GM12878 (cell line): ENCODE measurements around the gene ITGA1. TPM values are rescaled to one million over a fixed set of nuclear protein-coding genes. Genes with fewer than 3 reads are reported as not detected.
A peak's percentile ranks its signal among the peaks of the same experiment; 100 is the strongest.

ENCODE experiments used
- ATAC-seq: fragments of 200-7000 bp; cut with Tn5 transposase; 3 replicates; pipeline ENCODE4 v1.9.1; 2020; ENCODE audit warnings: mild to moderate bottlenecking, moderate library complexity
- BruUV-seq: library from RNA; stranded (reverse); fragments of 400-500 nt; replicated peaks from 2 replicates; lab custom pipeline; 2021; lab: Mats Ljungman, UMichigan
- CTCF ChIA-PET: fragments of 300-600 bp; sonication (Branson Sonifier 250); formaldehyde crosslinking; extraction: SDS; loops from one replicate; lab custom pipeline; 2021; ENCODE audit warnings: inconsistent platforms; lab: Yijun Ruan, JAX
- POLR2A ChIA-PET: fragments of 350-600 bp; formaldehyde crosslinking; extraction: SDS; loops from one replicate; lab custom pipeline; 2021; ENCODE audit warnings: inconsistent platforms; lab: Charles Lee
- RAD21 ChIA-PET: fragments of 300-600 bp; sonication (Branson Sonifier 250); formaldehyde crosslinking; loops from one replicate; lab custom pipeline; 2023; ENCODE audit warnings: antibody characterized with exemption; ENCODE audit not compliant: unreplicated experiment; lab: Charles Lee
- SMC1A ChIA-PET: fragments of 300-600 bp; sonication (Branson Sonifier 250); formaldehyde crosslinking; loops from one replicate; lab custom pipeline; 2023; ENCODE audit not compliant: unreplicated experiment, uncharacterized antibody; lab: Charles Lee
- DNase-seq: peaks from one replicate; pipeline ENCODE4 v3.0.0-alpha.2; 2011; ENCODE audit warnings: low read depth, low spot score
- FAIRE-seq: peaks from 3 replicates; lab custom pipeline; 2011; peaks lifted over from hg19 to GRCh38; lab: Jason Lieb, UNC
- H2AFZ ChIP-seq: 2 replicates; pipeline ENCODE4 v1.6.0; 2011; ENCODE audit warnings: low read depth, low read length, control low read depth; ENCODE audit not compliant: control insufficient read depth
- H3K27ac ChIP-seq: 2 replicates; pipeline ENCODE4 v1.5.1; 2011; ENCODE audit warnings: control low read depth; ENCODE audit not compliant: control insufficient read depth, insufficient read depth
- H3K27me3 ChIP-seq, 2 experiments: replicated peaks in 1 of 2; 2 replicates each; pipeline versions ENCODE4 v1.6.0 to v1.6.1; 2011; ENCODE audit warnings: low read length in 1 of 2; ENCODE audit not compliant: control insufficient read depth in 2 of 2, insufficient read depth in 2 of 2
- H3K36me3 ChIP-seq, 2 experiments: 2 replicates each; pipeline ENCODE4 v1.5.1; 2011; ENCODE audit warnings: low read length in 1 of 2; ENCODE audit not compliant: control insufficient read depth in 2 of 2, insufficient read depth in 2 of 2
- H3K4me1 ChIP-seq: 2 replicates; pipeline ENCODE4 v1.6.1; 2011; ENCODE audit warnings: mild to moderate bottlenecking, low read length, moderate library complexity, mixed read lengths; ENCODE audit not compliant: control insufficient read depth, insufficient read depth
- H3K4me2 ChIP-seq: 2 replicates; pipeline ENCODE4 v1.6.0; 2011; ENCODE audit warnings: control low read depth; ENCODE audit not compliant: control insufficient read depth, insufficient read depth
- H3K4me3 ChIP-seq: fragments of 200-600 bp; sonication (generic); 2 replicates; pipeline ENCODE4 v1.5.1; 2016
- H3K79me2 ChIP-seq: 2 replicates; pipeline ENCODE4 v1.6.0; 2011; ENCODE audit warnings: low read length; ENCODE audit not compliant: control insufficient read depth, insufficient read depth
- H3K9ac ChIP-seq: 2 replicates; pipeline ENCODE4 v1.8.0; 2011; ENCODE audit warnings: low read length, control low read depth, mixed read lengths; ENCODE audit not compliant: control insufficient read depth, insufficient read depth
- H3K9me3 ChIP-seq: replicated peaks from 3 replicates; pipeline ENCODE4 v1.5.1; 2011; ENCODE audit warnings: mild to moderate bottlenecking, low read length; ENCODE audit not compliant: control insufficient read depth, insufficient read depth
- H4K20me1 ChIP-seq: 2 replicates; pipeline ENCODE4 v1.6.0; 2011; ENCODE audit not compliant: control insufficient read depth, insufficient read depth
- CHD2 ChIP-seq: IDR thresholded peaks from 2 replicates; pipeline ENCODE4 v1.6.1; 2011; ENCODE audit warnings: low read depth, low read length, improper control_type of control experiment, borderline replicate concordance
- EED ChIP-seq: sonication (generic); IDR thresholded peaks from 2 replicates; pipeline ENCODE4 v1.6.1; 2016; ENCODE audit warnings: antibody characterized with exemption, low read depth
- ETV6 ChIP-seq, 2 experiments: fragments of 450-650 bp in 1 of 2; IDR thresholded peaks in 1 of 2; conservative IDR thresholded peaks in 1 of 2; 2 replicates each; pipeline ENCODE4 v1.6.1; 2014; ENCODE audit warnings: antibody characterized with exemption in 1 of 2, borderline replicate concordance in 1 of 2, low read depth in 1 of 2, mild to moderate bottlenecking in 1 of 2, moderate library complexity in 1 of 2
- IKZF1 ChIP-seq: fragments of 450-650 bp; conservative IDR thresholded peaks from 2 replicates; pipeline ENCODE4 v1.6.1; 2017; ENCODE audit warnings: antibody characterized with exemption, mild to moderate bottlenecking
- KDM1A ChIP-seq: fragments of 200-600 bp; sonication (generic); IDR thresholded peaks from 2 replicates; pipeline ENCODE4 v1.6.1; 2016; ENCODE audit warnings: borderline replicate concordance
- MTA2 ChIP-seq: fragments of 450-650 bp; IDR thresholded peaks from 2 replicates; pipeline ENCODE4 v1.6.1; 2016; ENCODE audit warnings: low read depth, mild to moderate bottlenecking, moderate library complexity
- MXI1 ChIP-seq: fragments of 150-350 bp; IDR thresholded peaks from 2 replicates; pipeline ENCODE4 v1.6.1; 2011; ENCODE audit warnings: low read depth, mild to moderate bottlenecking, inconsistent platforms, low read length, improper control_type of control experiment
- POLR2A ChIP-seq: IDR thresholded peaks from 2 replicates; pipeline ENCODE4 v1.6.1; 2011; ENCODE audit warnings: low read depth, mild to moderate bottlenecking, low read length
- RAD21 ChIP-seq: IDR thresholded peaks from 2 replicates; pipeline ENCODE4 v1.6.1; 2011; ENCODE audit warnings: mild to moderate bottlenecking, low read depth, low read length, moderate library complexity; ENCODE audit not compliant: insufficient read depth
- STAT1 ChIP-seq: fragments of 450-650 bp; conservative IDR thresholded peaks from 2 replicates; pipeline ENCODE4 v1.6.1; 2014; ENCODE audit warnings: antibody characterized with exemption, mild to moderate bottlenecking
- ZBTB4 ChIP-seq: fragments of 450-650 bp; formaldehyde crosslinking; IDR thresholded peaks from 2 replicates; pipeline ENCODE4 v1.4.0; 2022; ENCODE audit warnings: mild to moderate bottlenecking, moderate library complexity
- ZZZ3 ChIP-seq: IDR thresholded peaks from 2 replicates; pipeline ENCODE4 v1.6.1; 2011; ENCODE audit warnings: low read depth; ENCODE audit not compliant: control insufficient read depth, insufficient read length
- WGBS: methylation state at CpG from one replicate; pipeline ENCODE4 v1.1.6; 2016; ENCODE audit warnings: low lambda C conversion rate; ENCODE audit not compliant: insufficient replicate concordance, insufficient coverage; ENCODE audit errors: missing lambda C conversion rate; 5-methylcytosine and 5-hydroxymethylcytosine counted together
- in situ Hi-C: fragments of 300-500 bp; cut with MboI; formaldehyde crosslinking; loops from 9 replicates; pipeline ENCODE4 v1.14.3; 2018; ENCODE audit warnings: mixed read lengths
- intact Hi-C: fragments of 100-400 bp; cut with micrococcal nuclease; formaldehyde crosslinking; loops from one replicate; pipeline ENCODE4 v1.14.2; 2022; ENCODE audit not compliant: unreplicated experiment
- polyA plus RNA-seq, 11 experiments: library from polyadenylated mRNA; depleted of rRNA in 4 of 11; unstranded in 6 of 11; stranded (reverse) in 5 of 11; fragments of >200 nt; fragmentation: Nextera tagmentation in 4 of 11; fragmentation: Illumina TruSeq in 1 of 11; extraction: Ambion mirVana in 4 of 11; extraction: Trizol in 1 of 11; gene quantifications; 1 replicate in 1 of 11; 2 replicates in 10 of 11; pipeline versions ENCODE4 v1.2.1 to v1.2.3, GENCODE V29; 2011 to 2016; ENCODE audit warnings: inconsistent platforms in 2 of 11, missing spikeins in 2 of 11, low read depth in 1 of 11
- total RNA-seq, 4 experiments: library from RNA; depleted of rRNA in 3 of 4; stranded (reverse); fragments of >200 nt in 3 of 4; fragmentation: Illumina TruSeq in 1 of 4; extraction: Trizol in 1 of 4; gene quantifications; 2 replicates each; pipeline versions ENCODE4 v1.2.1 to v1.2.3, GENCODE V29; 2013 to 2021
- TF ChIP-seq, protein P1 (sequence below): IDR thresholded peaks from 2 replicates; pipeline ENCODE4 v1.6.1; 2011; ENCODE audit warnings: borderline replicate concordance, low read depth, mild to moderate bottlenecking, moderate library complexity, low read length; ENCODE audit not compliant: insufficient read depth, poor library complexity, severe bottlenecking

Gene ITGA1
- total and polyA plus RNA-seq, 10 of the 15 experiments (the other 5 are each of a cell fraction or from before 2014, with no cell fraction given) = 0.02 to 0.56 (median 0.19) TPM

DNA sequence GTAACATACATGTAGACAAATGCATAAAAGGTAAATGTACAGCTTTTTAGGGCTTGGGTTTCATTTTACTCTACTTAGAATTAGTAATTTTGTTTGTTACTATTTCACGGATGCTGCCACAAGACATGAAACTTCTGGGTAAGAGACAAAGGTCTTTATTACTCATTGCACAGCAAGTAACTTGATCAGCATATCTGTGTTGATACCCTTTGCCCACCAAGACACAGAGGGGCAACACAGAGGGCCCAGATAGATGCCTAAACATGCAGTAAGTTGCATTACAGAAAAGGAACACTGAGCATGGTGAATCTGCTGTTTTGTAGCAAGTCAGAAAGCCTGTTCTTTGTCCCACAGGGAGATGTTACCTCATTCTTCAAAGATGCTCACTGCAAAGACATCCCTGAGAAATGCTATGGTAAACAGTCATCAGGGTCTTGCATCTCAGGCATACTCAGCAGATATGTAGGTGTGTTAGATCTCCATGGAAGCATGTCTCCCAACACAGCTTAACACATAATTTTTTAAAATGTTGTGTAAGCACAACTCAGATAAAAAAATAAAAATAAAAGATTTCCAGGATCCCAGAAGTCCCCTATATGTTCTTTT, 211.7 kb downstream of the ITGA1 start:
- no TSS peak for BruUV-seq
- Histone ChIP-seq H3K4me3 (no peak overlapping the region), H3K4me2 (no peak overlapping the region), H4K20me1 (no peaks in the 10 kb centered on the region), H2AFZ (no peak overlapping the region), H3K79me2 (no peaks in the 10 kb centered on the region), H3K9ac (no peak overlapping the region), H3K36me3 (no peaks in the 10 kb centered on the region), H3K9me3 (no peaks in the 10 kb centered on the region), H3K27me3 (no peaks in the 10 kb centered on the region; a peak in 1 of 4 replicates), H3K27ac (no peak overlapping the region), H3K4me1 (no peaks in the 10 kb centered on the region)
- in situ Hi-C loops = no loop called here
- intact Hi-C loops = no loop called here
- peak; percentile 44; the same call in 2 of the 3 replicates for ATAC-seq
- ChIA-PET CTCF (no interaction called here), SMC1A (no interaction called here), RAD21 (no interaction called here), POLR2A (no interaction called here)
- TF ChIP-seq MTA2 (no peak), EED (no peak), IKZF1 (no peak), POLR2A (no peak), RAD21 (no peak), CHD2 (no peak)
- no peak for FAIRE-seq
- no peak for DNase-seq
- WGBS = 0% methylated on average over 1 of the region's 1 CpG

DNA sequence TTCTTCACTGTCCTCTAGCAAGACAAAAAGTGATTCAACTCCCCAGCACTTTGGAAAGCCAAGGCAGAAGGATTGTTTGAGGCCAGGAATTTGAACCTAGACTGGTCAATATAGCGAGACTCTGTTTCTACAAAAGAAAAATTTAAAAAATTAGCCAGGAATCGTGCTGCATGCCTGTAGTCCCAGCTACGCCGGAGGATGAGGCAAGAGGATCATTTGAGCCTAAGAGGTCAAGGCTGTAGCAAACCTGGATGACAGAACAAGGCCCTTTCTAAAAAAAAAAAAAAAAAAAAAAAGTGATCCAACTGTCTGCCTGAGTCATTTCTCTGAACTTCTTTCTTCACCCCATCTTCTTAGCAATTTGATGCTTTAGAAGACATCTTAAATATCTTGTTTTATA, 213.8 kb downstream of the ITGA1 start:
- no TSS peak for BruUV-seq
- Histone ChIP-seq H3K9ac (no peak overlapping the region), H3K36me3 (no peaks in the 10 kb centered on the region), H2AFZ (no peak overlapping the region), H3K4me3 (no peak overlapping the region), H3K4me1 (no peaks in the 10 kb centered on the region), H3K27ac (no peak overlapping the region), H3K9me3 (no peaks in the 10 kb centered on the region), H4K20me1 (no peaks in the 10 kb centered on the region), H3K4me2 (no peak overlapping the region), H3K79me2 (no peaks in the 10 kb centered on the region), H3K27me3 (no peaks in the 10 kb centered on the region)
- in situ Hi-C loops = no loop called here
- ChIA-PET CTCF (interaction anchor here (0.6 kb wide), 1 partner anchor 50 kb away, joined by 4 read pairs; no protein-coding TSS in a partner anchor), RAD21 (no interaction called here), SMC1A (interaction anchor here (0.6 kb wide), 1 partner anchor 41 kb away, joined by 3 read pairs; no protein-coding TSS in a partner anchor), POLR2A (no interaction called here)
- FAIRE-seq (no peak), ATAC-seq (no peak), DNase-seq (no peak)
- intact Hi-C loops = no loop called here
- WGBS = 45% methylated on average over 4 of the region's 4 CpGs
- TF ChIP-seq MXI1 (no peak), ZZZ3 (no peak), STAT1 (no peak), KDM1A (no peak), ETV6 (conservative IDR thresholded peaks at IDR 0.05 in 1 of 2, IDR thresholded peaks at IDR 0.05 in 1 of 2; ENCODE audit: borderline replicate concordance in 1 of 2, low read depth in 1 of 2) (no peak), ZBTB4 (CRISPR knock-in tag) (no peak)
- TF ChIP-seq, protein P1, sequence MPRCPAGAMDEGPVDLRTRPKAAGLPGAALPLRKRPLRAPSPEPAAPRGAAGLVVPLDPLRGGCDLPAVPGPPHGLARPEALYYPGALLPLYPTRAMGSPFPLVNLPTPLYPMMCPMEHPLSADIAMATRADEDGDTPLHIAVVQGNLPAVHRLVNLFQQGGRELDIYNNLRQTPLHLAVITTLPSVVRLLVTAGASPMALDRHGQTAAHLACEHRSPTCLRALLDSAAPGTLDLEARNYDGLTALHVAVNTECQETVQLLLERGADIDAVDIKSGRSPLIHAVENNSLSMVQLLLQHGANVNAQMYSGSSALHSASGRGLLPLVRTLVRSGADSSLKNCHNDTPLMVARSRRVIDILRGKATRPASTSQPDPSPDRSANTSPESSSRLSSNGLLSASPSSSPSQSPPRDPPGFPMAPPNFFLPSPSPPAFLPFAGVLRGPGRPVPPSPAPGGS = no peak
